Natural killer cell (primary cell): ENCODE measurements around the gene BMX. TPM values are rescaled to one million over a fixed set of nuclear protein-coding genes. Genes with fewer than 3 reads are reported as not detected.
A peak's percentile ranks its signal among the peaks of the same experiment; 100 is the strongest.

Experiments used
- ATAC-seq, 3 donors: fragments of 150-1000 bp in 2 of 3; fragments of 200-7000 bp in 1 of 3; cut with Tn5 transposase; 1 replicate in 1 of 3; 2 replicates in 2 of 3; pipeline ENCODE4 v1.10.0; 2021; ENCODE audit warnings: mild to moderate bottlenecking in 2 of 3, moderate library complexity in 2 of 3
- DNase-seq, 2 donors: peaks; one replicate each; pipeline versions ENCODE4 v3.0.0 to v3.0.0-alpha.2; 2013 to 2021; ENCODE audit warnings: mixed read lengths in 1 of 2
- H3K27ac ChIP-seq: one replicate; pipeline ENCODE4 v1.5.1; 2013; ENCODE audit warnings: mild to moderate bottlenecking, low read length
- H3K27me3 ChIP-seq: one replicate; pipeline ENCODE4 v1.6.1; 2013; ENCODE audit warnings: low read length; ENCODE audit not compliant: control insufficient read depth, insufficient read depth
- H3K36me3 ChIP-seq: one replicate; pipeline ENCODE4 v1.6.1; 2013; ENCODE audit warnings: low read length; ENCODE audit not compliant: control insufficient read depth, insufficient read depth
- H3K4me1 ChIP-seq: one replicate; pipeline ENCODE4 v1.6.1; 2013; ENCODE audit warnings: low read length; ENCODE audit not compliant: control insufficient read depth, insufficient read depth
- H3K4me3 ChIP-seq: one replicate; pipeline ENCODE4 v1.5.1; 2013; ENCODE audit warnings: low read length
- H3K9me3 ChIP-seq: one replicate; pipeline ENCODE4 v1.6.1; 2013; ENCODE audit warnings: low read length; ENCODE audit not compliant: control insufficient read depth, insufficient read depth
- H3K27ac Mint-ChIP-seq, 2 donors: one replicate each; pipeline ENCODE4 v1.8.0; 2022; ENCODE audit warnings: mild to moderate bottlenecking in 2 of 2, mixed read lengths in 2 of 2, moderate library complexity in 1 of 2
- H3K27me3 Mint-ChIP-seq, 2 donors: one replicate each; pipeline ENCODE4 v1.8.0; 2022; ENCODE audit warnings: low read depth in 2 of 2, mixed read lengths in 2 of 2
- H3K36me3 Mint-ChIP-seq: one replicate; pipeline ENCODE4 v1.8.0; 2022; ENCODE audit warnings: mixed read lengths
- H3K4me1 Mint-ChIP-seq, 2 donors: one replicate each; pipeline ENCODE4 v1.8.0; 2022; ENCODE audit warnings: mixed read lengths in 2 of 2
- H3K4me3 Mint-ChIP-seq: one replicate; pipeline ENCODE4 v1.8.0; 2022; ENCODE audit warnings: mild to moderate bottlenecking, moderate library complexity, mixed read lengths
- H3K9me3 Mint-ChIP-seq, 2 donors: one replicate each; pipeline ENCODE4 v1.8.0; 2022; ENCODE audit warnings: mixed read lengths in 2 of 2
- WGBS: methylation state at CpG from one replicate; pipeline ENCODE4 v1.1.7; 2013; ENCODE audit warnings: missing lambda C conversion rate; ENCODE audit not compliant: insufficient coverage; 5-methylcytosine and 5-hydroxymethylcytosine counted together
- intact Hi-C: fragments of 100-400 bp; cut with micrococcal nuclease; formaldehyde crosslinking; loops from one replicate; pipeline ENCODE4 v1.14.2; 2022
- total RNA-seq, 4 donors: library from RNA; stranded (reverse); fragments of 120-200 nt in 1 of 4; gene quantifications; one replicate each; pipeline versions ENCODE4 v1.2.3 to v1.2.4, GENCODE V29; 2013 to 2022
- TF ChIP-seq, protein P1 (sequence below): fragments of 200-600 bp; IDR thresholded peaks from one replicate; pipeline ENCODE4 v1.8.0; 2022; ENCODE audit warnings: antibody characterized with exemption

BMX gene
- total RNA-seq, 3 donors from 2014 or later (not counting 1 experiment from before 2014, with no cell fraction given) = 0.30 TPM; not detected in 2

- 85% methylated on average over 6 of the region's 6 CpGs for WGBS
- Mint-ChIP-seq H3K9me3 (no peaks in the 10 kb centered on the region), H3K27me3 (peaks cover 0 to 47% of the 10 kb centered on the region in 2 donors), H3K4me1 (no peaks in the 10 kb centered on the region), H3K4me3 (no peak overlapping the region), H3K27ac (no peak overlapping the region), H3K36me3 (no peaks in the 10 kb centered on the region)
- Histone ChIP-seq H3K9me3 (no peaks in the 10 kb centered on the region), H3K36me3 (no peaks in the 10 kb centered on the region), H3K4me1 (no peaks in the 10 kb centered on the region), H3K27ac (no peak overlapping the region), H3K4me3 (no peak overlapping the region), H3K27me3 (no peaks in the 10 kb centered on the region)
- ATAC-seq (no peak), DNase-seq (no peak)
- intact Hi-C loops = no loop called here
- TF ChIP-seq, protein P1, sequence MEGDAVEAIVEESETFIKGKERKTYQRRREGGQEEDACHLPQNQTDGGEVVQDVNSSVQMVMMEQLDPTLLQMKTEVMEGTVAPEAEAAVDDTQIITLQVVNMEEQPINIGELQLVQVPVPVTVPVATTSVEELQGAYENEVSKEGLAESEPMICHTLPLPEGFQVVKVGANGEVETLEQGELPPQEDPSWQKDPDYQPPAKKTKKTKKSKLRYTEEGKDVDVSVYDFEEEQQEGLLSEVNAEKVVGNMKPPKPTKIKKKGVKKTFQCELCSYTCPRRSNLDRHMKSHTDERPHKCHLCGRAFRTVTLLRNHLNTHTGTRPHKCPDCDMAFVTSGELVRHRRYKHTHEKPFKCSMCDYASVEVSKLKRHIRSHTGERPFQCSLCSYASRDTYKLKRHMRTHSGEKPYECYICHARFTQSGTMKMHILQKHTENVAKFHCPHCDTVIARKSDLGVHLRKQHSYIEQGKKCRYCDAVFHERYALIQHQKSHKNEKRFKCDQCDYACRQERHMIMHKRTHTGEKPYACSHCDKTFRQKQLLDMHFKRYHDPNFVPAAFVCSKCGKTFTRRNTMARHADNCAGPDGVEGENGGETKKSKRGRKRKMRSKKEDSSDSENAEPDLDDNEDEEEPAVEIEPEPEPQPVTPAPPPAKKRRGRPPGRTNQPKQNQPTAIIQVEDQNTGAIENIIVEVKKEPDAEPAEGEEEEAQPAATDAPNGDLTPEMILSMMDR = no peak
Measured at GRCh38 chrX:15530318-15530717, 29.7 kb downstream of the BMX start.

GRCh38 chrX:15546745-15547144 lies 46.1 kb downstream of the BMX start:
- H3K27me3 Mint-ChIP-seq = peaks cover 2 to 31% of the 10 kb centered on the region in 2 donors
- H3K9me3 Mint-ChIP-seq = no peaks in the 10 kb centered on the region
- TF ChIP-seq, protein P1 = no peak
- Histone ChIP-seq H3K27ac (no peak overlapping the region), H3K4me1 (no peaks in the 10 kb centered on the region), H3K4me3 (no peak overlapping the region), H3K27me3 (no peaks in the 10 kb centered on the region), H3K36me3 (no peaks in the 10 kb centered on the region), H3K9me3 (no peaks in the 10 kb centered on the region)
- 14% methylated on average over 1 of the region's 5 CpGs for WGBS
- peak in 1 of 3 donors; percentile 62 for ATAC-seq
- H3K27ac Mint-ChIP-seq = no peak overlapping the region
- DNase-seq = no peak
- no peak overlapping the region for H3K4me3 Mint-ChIP-seq
- H3K36me3 Mint-ChIP-seq = no peaks in the 10 kb centered on the region
- intact Hi-C loops = no loop called here
- H3K4me1 Mint-ChIP-seq = no peaks in the 10 kb centered on the region

- TF ChIP-seq, protein P1 = no peak
- intact Hi-C loops = no loop called here
- H3K27ac Mint-ChIP-seq = no peak overlapping the region
- no peaks in the 10 kb centered on the region for H3K4me1 Mint-ChIP-seq
- H3K27ac ChIP-seq = no peak overlapping the region
- no peaks in the 10 kb centered on the region for H3K36me3 ChIP-seq
- no peaks in the 10 kb centered on the region for H3K9me3 ChIP-seq
- ATAC-seq = no peak
- H3K36me3 Mint-ChIP-seq = no peaks in the 10 kb centered on the region
- H3K4me3 Mint-ChIP-seq = no peak overlapping the region
- H3K4me3 ChIP-seq = no peak overlapping the region
- DNase-seq = no peak
- peaks cover 2 to 26% of the 10 kb centered on the region in 2 donors for H3K27me3 Mint-ChIP-seq
- no peaks in the 10 kb centered on the region for H3K27me3 ChIP-seq
- no peaks in the 10 kb centered on the region for H3K9me3 Mint-ChIP-seq
- H3K4me1 ChIP-seq = no peaks in the 10 kb centered on the region
- 100% methylated on average over 1 of the region's 2 CpGs for WGBS
Measured at GRCh38 chrX:15547356-15547755, 46.7 kb downstream of the BMX start.
